Panc1 (cell line): ENCODE results near the gene ADCY9. TPM values are rescaled to one million over a fixed set of nuclear protein-coding genes. Genes with fewer than 3 reads are reported as not detected.

Source experiments
- ATAC-seq: fragments of 200-7000 bp; cut with Tn5 transposase; 2 replicates; pipeline ENCODE4 v1.9.1; 2020; ENCODE audit warnings: mild to moderate bottlenecking, moderate library complexity
- BruUV-seq: library from RNA; stranded (reverse); fragments of 400-500 nt; replicated peaks from 2 replicates; lab custom pipeline; 2021; lab: Mats Ljungman, UMichigan
- CTCF ChIA-PET: fragments of 300-600 bp; sonication (Branson Sonifier 250); formaldehyde crosslinking; loops from one replicate; lab custom pipeline; 2022; ENCODE audit warnings: antibody characterized with exemption; lab: Charles Lee
- POLR2A ChIA-PET: fragments of 300-600 bp; sonication (Branson Sonifier 250); formaldehyde crosslinking; loops from one replicate; lab custom pipeline; 2022; ENCODE audit warnings: antibody characterized with exemption; lab: Charles Lee
- DNase-seq: peaks from one replicate; pipeline ENCODE4 v3.0.0-alpha.2; 2010; ENCODE audit warnings: low read depth, low spot score
- H3K27ac ChIP-seq: 2 replicates; pipeline ENCODE4 v1.5.1; 2011; ENCODE audit warnings: mild to moderate bottlenecking, low read length, inconsistent platforms
- H3K27me3 ChIP-seq: fragments of 200-500 bp; sonication (Bioruptor generic); 2 replicates; pipeline ENCODE4 v1.6.0; 2014; ENCODE audit warnings: low read length, inconsistent platforms; ENCODE audit not compliant: control insufficient read depth, insufficient read depth
- H3K36me3 ChIP-seq: fragments of 200-500 bp; sonication (Bioruptor generic); 2 replicates; pipeline ENCODE4 v1.5.1; 2014; ENCODE audit warnings: inconsistent platforms, mild to moderate bottlenecking, low read length, moderate library complexity; ENCODE audit not compliant: control insufficient read depth, insufficient read depth
- H3K4me1 ChIP-seq: 2 replicates; pipeline ENCODE4 v1.5.1; 2011; ENCODE audit warnings: inconsistent platforms, mild to moderate bottlenecking, low read length, moderate library complexity; ENCODE audit not compliant: control insufficient read depth, insufficient read depth
- H3K4me3 ChIP-seq, 2 experiments: 2 replicates each; pipeline ENCODE4 v1.5.1; 2011 to 2012; ENCODE audit warnings: low read depth in 2 of 2, low read length in 2 of 2, mild to moderate bottlenecking in 2 of 2, inconsistent platforms in 1 of 2, moderate library complexity in 1 of 2
- H3K9me3 ChIP-seq: fragments of 200-500 bp; sonication (Bioruptor generic); 2 replicates; pipeline ENCODE4 v1.5.1; 2014; ENCODE audit warnings: low read depth, mild to moderate bottlenecking, inconsistent platforms, low read length, moderate library complexity; ENCODE audit not compliant: control insufficient read depth, insufficient read depth
- CTCF ChIP-seq: fragments of 450-650 bp; IDR thresholded peaks from 2 replicates; pipeline ENCODE4 v1.5.1; 2017; ENCODE audit warnings: mild to moderate bottlenecking
- POLR2AphosphoS5 ChIP-seq: IDR thresholded peaks from 2 replicates; pipeline ENCODE4 v1.6.1; 2012; ENCODE audit warnings: mild to moderate bottlenecking, low read depth, low read length, moderate library complexity
- REST ChIP-seq, 2 experiments: IDR thresholded peaks; 2 replicates each; pipeline ENCODE4 v1.6.1; 2011 to 2012; ENCODE audit warnings: low read depth in 2 of 2, control low read depth in 1 of 2, low read length in 1 of 2, mild to moderate bottlenecking in 1 of 2, moderate library complexity in 1 of 2; ENCODE audit not compliant: insufficient read depth in 1 of 2
- SIN3A ChIP-seq: IDR thresholded peaks from 2 replicates; pipeline ENCODE4 v1.6.1; 2012; ENCODE audit warnings: low read depth, mild to moderate bottlenecking, low read length, moderate library complexity, borderline replicate concordance; ENCODE audit not compliant: insufficient read depth
- TCF7L2 ChIP-seq: IDR thresholded peaks from 2 replicates; pipeline ENCODE4 v1.6.1; 2011; ENCODE audit warnings: mild to moderate bottlenecking, low read depth, low read length, inconsistent platforms
- in situ Hi-C: cut with HindIII; loops from 2 replicates; pipeline ENCODE4 v1.10.0; 2016; ENCODE audit warnings: low sequenced_read_pairs, low pct_unique_long_range_greater_than_20kb
- intact Hi-C: fragments of 100-400 bp; cut with micrococcal nuclease; formaldehyde crosslinking; loops from one replicate; pipeline ENCODE4 v1.10.0; 2022; ENCODE audit not compliant: unreplicated experiment
- total RNA-seq: library from RNA; stranded (reverse); gene quantifications from one replicate; pipeline ENCODE4 v1.2.1, GENCODE V29; 2021; ENCODE audit not compliant: unreplicated experiment

The ADCY9 gene
- total RNA-seq, 1 experiment from 2014 or later = 29.8 TPM

DNA sequence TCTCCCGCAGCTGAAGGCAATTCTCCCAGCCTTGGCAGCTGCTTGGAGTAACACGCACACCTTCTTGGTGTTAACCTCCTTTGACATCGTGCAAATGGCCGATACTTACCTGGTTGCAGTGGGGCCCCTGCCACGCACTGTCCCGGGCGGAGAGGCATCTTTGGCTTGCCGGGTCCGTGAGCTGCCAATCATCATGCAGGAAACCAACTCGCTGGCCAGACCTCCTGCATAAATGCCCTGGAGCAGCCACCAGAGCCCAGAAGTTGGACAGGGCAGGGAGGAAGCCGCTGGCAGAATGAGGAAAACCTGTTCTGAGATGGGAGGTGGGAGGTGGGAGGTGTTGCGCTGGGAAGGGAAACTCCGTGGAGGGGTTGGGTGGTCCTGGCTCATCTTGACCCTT lies 194.0 kb downstream of the ADCY9 start:
- Histone ChIP-seq H3K36me3 (no peaks in the 10 kb centered on the region), H3K9me3 (no peaks in the 10 kb centered on the region; the same call in 1 of the 2 replicates), H3K27ac (no peak overlapping the region), H3K4me3 (no peak overlapping the region), H3K27me3 (no peaks in the 10 kb centered on the region), H3K4me1 (0 out of 2 replicates have a peak, but pooled peaks cover 4% of the 10 kb centered on the region)
- TF ChIP-seq CTCF (no peak), REST (IDR thresholded peaks at IDR 0.05; ENCODE audit: insufficient read depth in 1 of 2, low read depth in 2 of 2, low read length in 1 of 2) (no peak), TCF7L2 (no peak), SIN3A (no peak), POLR2AphosphoS5 (no peak)
- CTCF ChIA-PET = no interaction called here
- in situ Hi-C loops (no loop called here), intact Hi-C loops (no loop called here)
- DNase-seq (no peak), ATAC-seq (0 out of 2 replicates have a peak, but pooled peaks have one; percentile 45)
- POLR2A ChIA-PET = no interaction called here
- no TSS peak for BruUV-seq

GRCh38 chr16:3920206-3920605 lies 196.0 kb downstream of the ADCY9 start:
- ATAC-seq (no peak), DNase-seq (no peak)
- BruUV-seq = no TSS peak
- intact Hi-C loops (no loop called here), in situ Hi-C loops (no loop called here)
- H3K4me3 ChIP-seq = no peak overlapping the region
- H3K27me3 ChIP-seq = no peaks in the 10 kb centered on the region
- no peaks in the 10 kb centered on the region for H3K36me3 ChIP-seq
- ChIA-PET CTCF (no interaction called here), POLR2A (no interaction called here)
- H3K27ac ChIP-seq = no peak overlapping the region
- TF ChIP-seq POLR2AphosphoS5 = no peak
- H3K9me3 ChIP-seq = no peaks in the 10 kb centered on the region; the same call in 1 of the 2 replicates
- 0 out of 2 replicates have a peak, but pooled peaks cover 4% of the 10 kb centered on the region for H3K4me1 ChIP-seq

DNA sequence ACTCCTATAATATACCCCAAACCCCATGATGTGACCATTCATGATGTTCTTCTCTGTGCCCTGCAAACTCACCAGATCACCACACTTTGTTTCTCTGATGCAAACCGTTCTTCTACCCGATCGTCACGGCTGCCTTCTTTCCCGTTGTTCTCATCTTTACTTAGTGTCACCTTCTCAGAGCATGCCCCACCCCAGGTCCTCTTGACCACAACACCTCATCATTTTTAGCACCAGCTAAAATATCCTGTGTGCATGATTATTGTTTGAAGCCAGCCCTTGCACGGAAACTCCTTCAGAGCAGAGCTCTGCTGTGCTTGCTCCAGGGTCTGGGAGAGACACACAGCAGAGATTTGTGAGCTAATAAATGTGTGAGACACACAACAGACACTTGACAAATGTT lies 196.8 kb downstream of the ADCY9 start:
- no peak for DNase-seq
- H3K27ac ChIP-seq = no peak overlapping the region
- H3K4me1 ChIP-seq = 0 out of 2 replicates have a peak, but pooled peaks cover 4% of the 10 kb centered on the region
- ChIA-PET POLR2A (no interaction called here), CTCF (no interaction called here)
- no peak for TF ChIP-seq REST (IDR thresholded peaks at IDR 0.05; ENCODE audit: insufficient read depth in 1 of 2, low read depth in 2 of 2, low read length in 1 of 2)
- no peak for TF ChIP-seq CTCF
- no peak for TF ChIP-seq TCF7L2
- TF ChIP-seq POLR2AphosphoS5 = no peak
- TF ChIP-seq SIN3A = no peak
- no peaks in the 10 kb centered on the region for H3K36me3 ChIP-seq
- no peak overlapping the region for H3K4me3 ChIP-seq
- no peak for ATAC-seq
- no TSS peak for BruUV-seq
- in situ Hi-C loops = no loop called here
- H3K9me3 ChIP-seq = no peaks in the 10 kb centered on the region; the same call in 1 of the 2 replicates
- H3K27me3 ChIP-seq = no peaks in the 10 kb centered on the region
- intact Hi-C loops = no loop called here
